Kidney epithelial cell (primary cell): ENCODE results near the gene BRF1. TPM values are rescaled to one million over a fixed set of nuclear protein-coding genes. Genes with fewer than 3 reads are reported as not detected.

Experiments used
- DNase-seq: peaks from one replicate; pipeline ENCODE4 v3.0.0-alpha.2; 2010; ENCODE audit warnings: low read depth
- H3K27me3 ChIP-seq: 2 replicates; pipeline ENCODE4 v1.6.0; 2011; ENCODE audit warnings: low read length; ENCODE audit not compliant: control insufficient read depth, insufficient read depth
- H3K36me3 ChIP-seq: 2 replicates; pipeline ENCODE4 v1.5.1; 2011; ENCODE audit warnings: low read length; ENCODE audit not compliant: control insufficient read depth, insufficient read depth
- H3K4me3 ChIP-seq: 2 replicates; pipeline ENCODE4 v1.5.1; 2011; ENCODE audit warnings: low read depth, mild to moderate bottlenecking, control low read depth, low read length
- total RNA-seq: library from RNA; depleted of rRNA; stranded (reverse); fragments of >200 nt; gene quantifications from 2 replicates; pipeline ENCODE4 v1.2.3, GENCODE V29; 2015
- TF ChIP-seq, protein P1 (sequence below): IDR thresholded peaks from 2 replicates; pipeline ENCODE4 v1.5.1; 2011; ENCODE audit warnings: mild to moderate bottlenecking, moderate library complexity, low read length, control low read depth, inconsistent platforms; ENCODE audit not compliant: insufficient read depth, poor library complexity, severe bottlenecking

The BRF1 gene
- total RNA-seq, 1 donor from 2014 or later = 48.4 TPM

DNA sequence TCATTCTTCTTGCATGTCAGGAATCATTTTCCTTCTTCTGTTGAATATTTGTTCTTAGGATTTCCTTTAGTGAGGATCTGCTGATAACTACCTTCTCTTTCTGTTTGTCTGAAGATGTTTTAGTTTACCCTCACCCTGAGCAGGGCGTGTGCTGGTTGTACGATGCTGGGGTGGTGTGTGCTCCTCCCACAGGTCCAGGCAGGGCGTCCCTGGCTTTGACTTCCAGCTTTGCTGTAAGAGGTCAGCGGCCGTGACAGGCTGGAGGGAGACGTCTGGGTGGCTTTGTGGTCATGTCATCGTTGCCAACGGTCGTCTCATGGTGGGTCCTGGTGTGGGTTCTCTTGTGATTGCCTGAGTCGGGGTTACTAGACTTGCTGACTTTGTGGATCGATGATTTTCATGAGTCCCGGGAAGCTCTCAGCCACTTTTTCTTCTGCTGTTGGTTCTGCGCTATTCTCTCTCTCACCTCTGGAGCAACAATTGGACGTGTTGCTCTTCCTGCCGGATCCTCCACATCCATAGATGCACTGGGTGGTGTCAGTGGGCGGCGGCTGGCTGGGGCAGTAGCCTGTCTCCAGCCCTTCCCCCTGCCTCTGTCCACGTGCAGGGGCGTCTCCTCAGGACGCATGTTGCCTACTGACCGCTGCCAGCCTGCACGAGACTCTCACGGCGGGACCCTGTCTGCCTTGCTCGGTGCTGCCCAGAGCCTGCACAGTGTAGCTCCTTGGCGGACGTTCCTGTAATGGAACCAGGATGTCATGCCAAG, 22.2 kb upstream of the BRF1 start:
- no peak for DNase-seq

DNA sequence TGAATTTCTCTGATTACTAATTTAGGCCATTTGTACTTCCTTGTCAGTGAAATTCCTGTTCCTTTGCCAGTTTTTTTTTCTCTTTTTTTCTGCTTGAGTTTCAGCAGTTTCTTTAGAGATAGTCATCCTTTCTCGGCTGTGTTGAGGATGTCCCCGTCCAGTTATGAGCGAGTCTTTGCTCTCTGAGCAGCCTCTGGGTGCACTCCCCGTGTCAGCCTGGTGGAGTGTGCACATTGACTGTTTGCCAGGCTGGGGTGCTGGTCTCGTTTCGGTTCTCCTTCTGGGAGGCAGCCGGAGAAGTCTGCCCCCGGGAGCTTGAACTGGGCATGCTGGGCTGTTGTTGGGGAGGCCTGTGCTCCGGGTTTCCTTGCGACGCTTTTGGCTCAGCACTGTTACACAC, 16.7 kb upstream of the BRF1 start:
- TF ChIP-seq, protein P1, sequence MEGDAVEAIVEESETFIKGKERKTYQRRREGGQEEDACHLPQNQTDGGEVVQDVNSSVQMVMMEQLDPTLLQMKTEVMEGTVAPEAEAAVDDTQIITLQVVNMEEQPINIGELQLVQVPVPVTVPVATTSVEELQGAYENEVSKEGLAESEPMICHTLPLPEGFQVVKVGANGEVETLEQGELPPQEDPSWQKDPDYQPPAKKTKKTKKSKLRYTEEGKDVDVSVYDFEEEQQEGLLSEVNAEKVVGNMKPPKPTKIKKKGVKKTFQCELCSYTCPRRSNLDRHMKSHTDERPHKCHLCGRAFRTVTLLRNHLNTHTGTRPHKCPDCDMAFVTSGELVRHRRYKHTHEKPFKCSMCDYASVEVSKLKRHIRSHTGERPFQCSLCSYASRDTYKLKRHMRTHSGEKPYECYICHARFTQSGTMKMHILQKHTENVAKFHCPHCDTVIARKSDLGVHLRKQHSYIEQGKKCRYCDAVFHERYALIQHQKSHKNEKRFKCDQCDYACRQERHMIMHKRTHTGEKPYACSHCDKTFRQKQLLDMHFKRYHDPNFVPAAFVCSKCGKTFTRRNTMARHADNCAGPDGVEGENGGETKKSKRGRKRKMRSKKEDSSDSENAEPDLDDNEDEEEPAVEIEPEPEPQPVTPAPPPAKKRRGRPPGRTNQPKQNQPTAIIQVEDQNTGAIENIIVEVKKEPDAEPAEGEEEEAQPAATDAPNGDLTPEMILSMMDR = no peak
- DNase-seq = no peak
- H3K36me3 ChIP-seq = no peaks in the 10 kb centered on the region
- no peaks in the 10 kb centered on the region for H3K27me3 ChIP-seq
- no peak overlapping the region for H3K4me3 ChIP-seq

More for the DNA sequence above, 22.2 kb upstream of the BRF1 start:
- TF ChIP-seq, protein P1 = no peak
- Histone ChIP-seq H3K36me3 (no peaks in the 10 kb centered on the region), H3K27me3 (no peaks in the 10 kb centered on the region), H3K4me3 (no peak overlapping the region)

DNA sequence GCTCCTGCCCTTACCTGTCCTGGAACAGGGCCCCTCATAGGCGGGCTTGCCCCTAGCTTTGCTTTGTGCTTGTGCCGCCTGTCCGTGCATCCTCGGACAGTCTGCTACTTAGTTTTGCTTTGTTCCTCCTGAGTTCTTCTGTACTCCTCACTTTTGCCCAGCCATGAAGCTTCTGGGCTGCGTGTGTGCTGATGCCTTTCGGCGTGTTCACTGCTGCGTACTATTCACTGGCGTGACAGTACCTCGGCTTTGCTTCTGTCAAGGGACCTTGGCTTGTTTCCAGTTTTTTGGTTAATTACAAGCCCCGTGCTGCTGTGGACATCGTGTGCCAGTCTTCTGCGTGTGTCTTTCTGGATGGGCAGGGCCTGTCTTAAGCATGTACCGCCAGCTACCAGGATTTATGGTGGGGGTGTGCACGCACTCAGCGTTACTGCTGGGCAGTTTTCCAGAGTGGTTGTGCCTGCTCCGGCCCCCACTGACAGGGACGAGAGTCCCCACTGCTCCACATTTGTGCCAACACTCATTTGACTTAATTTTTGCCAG, 16.2 kb upstream of the BRF1 start:
- Histone ChIP-seq H3K27me3 (no peaks in the 10 kb centered on the region), H3K4me3 (no peak overlapping the region), H3K36me3 (no peaks in the 10 kb centered on the region)
- TF ChIP-seq, protein P1 = no peak
- DNase-seq = no peak

DNA sequence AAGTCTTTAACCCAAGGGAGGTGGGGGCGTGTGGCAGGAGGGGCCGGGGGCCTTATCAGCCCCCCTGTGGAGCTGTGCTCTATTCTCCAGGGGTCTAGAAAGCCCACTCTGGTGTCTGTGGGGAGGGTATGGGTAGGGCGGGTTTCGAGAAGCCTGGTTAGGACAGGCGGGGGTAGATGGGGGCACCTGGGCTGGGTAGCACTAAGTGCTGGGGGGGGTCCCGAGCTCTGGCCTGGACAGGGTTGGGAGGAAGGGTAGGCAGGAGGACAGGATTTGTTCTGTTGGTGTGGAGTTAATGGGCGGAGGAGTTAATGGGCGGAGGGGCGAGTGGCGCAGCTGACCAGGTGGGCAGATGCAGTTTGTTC, 15.8 kb upstream of the BRF1 start:
- H3K36me3 ChIP-seq = no peaks in the 10 kb centered on the region
- no peaks in the 10 kb centered on the region for H3K27me3 ChIP-seq
- TF ChIP-seq, protein P1 = no peak
- no peak overlapping the region for H3K4me3 ChIP-seq
- DNase-seq = no peak

DNA sequence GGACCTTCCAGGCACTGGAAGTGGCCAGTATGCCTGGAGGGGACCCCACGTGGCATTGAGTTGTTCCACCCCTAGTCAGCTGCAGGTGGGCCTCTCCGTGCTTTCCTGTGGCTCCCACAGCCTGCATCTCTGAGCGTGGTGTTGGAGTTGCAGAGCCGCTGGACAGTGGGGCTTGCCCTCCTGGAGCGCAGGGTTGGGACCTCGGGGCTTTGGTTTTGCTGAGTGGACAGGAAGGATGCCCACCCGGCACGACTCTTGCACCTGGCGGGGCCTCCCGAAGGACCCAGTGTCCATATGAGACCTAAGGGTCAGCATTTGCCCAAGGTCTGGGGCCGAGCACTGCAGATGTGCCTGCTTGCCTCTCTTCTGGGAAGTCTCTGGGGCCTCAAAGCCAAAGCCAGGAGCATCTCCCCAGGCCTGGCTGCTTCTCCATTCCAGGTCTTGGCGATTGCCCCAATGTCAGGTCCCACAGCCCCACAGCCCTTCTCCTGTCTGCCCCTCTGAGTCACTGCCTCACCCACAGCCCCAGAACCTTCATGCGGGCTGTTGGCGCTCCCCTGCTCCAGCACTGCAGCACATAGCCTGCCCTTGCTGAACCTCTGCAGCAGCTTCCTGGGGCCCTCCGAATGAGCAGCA, 15.3 kb upstream of the BRF1 start:
- Histone ChIP-seq H3K27me3 (no peaks in the 10 kb centered on the region), H3K36me3 (no peaks in the 10 kb centered on the region), H3K4me3 (peak overlapping the region; percentile 66)
- TF ChIP-seq, protein P1 = no peak
- DNase-seq = no peak
